ENCODE data around the gene ASTN2. TPM values are rescaled to one million over a fixed set of nuclear protein-coding genes. Genes with fewer than 3 reads are reported as not detected.

Gene ASTN2
- total RNA-seq, 4 donors from 2014 or later: 0.94 to 5.6 (median 3.7) TPM

GRCh38 chr9:116954731-116955130 is 460.1 kb downstream of the ASTN2 start:
- TF ChIP-seq CTCF (IDR thresholded peaks at IDR 0.05) (no peak), POLR2A (IDR thresholded peaks at IDR 0.05) (no peak)
- Histone ChIP-seq H3K4me3 (replicated peaks in 1 of 3) (no peak overlapping the region), H3K4me1 (no peaks in the 10 kb centered on the region), H3K27me3 (no peaks in the 10 kb centered on the region), H3K9me3 (no peaks in the 10 kb centered on the region), H3K36me3 (no peaks in the 10 kb centered on the region), H3K27ac (no peak overlapping the region)
- intact Hi-C loops (cut with DNase I): no loop called here
- 79 to 84% methylated on average over 2 of the region's 2 CpGs for WGBS, 2 donors
- no peak for DNase-seq

GRCh38 chr9:116953271-116953670 is 461.6 kb downstream of the ASTN2 start:
- Histone ChIP-seq H3K4me1 (no peaks in the 10 kb centered on the region), H3K27me3 (no peaks in the 10 kb centered on the region), H3K9me3 (no peaks in the 10 kb centered on the region), H3K4me3 (replicated peaks in 1 of 3) (no peak overlapping the region), H3K27ac (no peak overlapping the region), H3K36me3 (no peaks in the 10 kb centered on the region)
- TF ChIP-seq CTCF (IDR thresholded peaks at IDR 0.05): no peak
- 33 to 44% methylated on average over 1 of the region's 1 CpG for WGBS, 2 donors
- no peak for DNase-seq
- intact Hi-C loops (cut with DNase I): no loop called here

GRCh38 chr9:116952436-116952810 is 462.4 kb downstream of the ASTN2 start:
- TF ChIP-seq CTCF (IDR thresholded peaks at IDR 0.05) (no peak), POLR2A (IDR thresholded peaks at IDR 0.05) (no peak)
- WGBS, 2 donors: 70% methylated on average over 7 of the region's 7 CpGs
- Histone ChIP-seq H3K4me3 (replicated peaks in 1 of 3) (no peak overlapping the region), H3K4me1 (no peaks in the 10 kb centered on the region), H3K27ac (no peak overlapping the region), H3K9me3 (no peaks in the 10 kb centered on the region), H3K27me3 (no peaks in the 10 kb centered on the region), H3K36me3 (no peaks in the 10 kb centered on the region)
- no peak for DNase-seq
- intact Hi-C loops (cut with DNase I): no loop called here

GRCh38 chr9:116951588-116952435 is 463.0 kb downstream of the ASTN2 start:
- intact Hi-C loops (cut with DNase I): no loop called here
- Histone ChIP-seq H3K27ac (no peak overlapping the region), H3K4me1 (no peaks in the 10 kb centered on the region), H3K9me3 (no peaks in the 10 kb centered on the region), H3K4me3 (replicated peaks in 1 of 3) (no peak overlapping the region), H3K36me3 (no peaks in the 10 kb centered on the region), H3K27me3 (no peaks in the 10 kb centered on the region)
- no peak for DNase-seq
- TF ChIP-seq POLR2A (IDR thresholded peaks at IDR 0.05) (no peak), CTCF (IDR thresholded peaks at IDR 0.05) (no peak)
- 81 to 83% methylated on average over 3 of the region's 3 CpGs for WGBS, 2 donors

- no peak overlapping the region for H3K27ac ChIP-seq
- no peak overlapping the region for H3K4me3 ChIP-seq (replicated peaks in 1 of 3)
- TF ChIP-seq CTCF (IDR thresholded peaks at IDR 0.05) (no peak), POLR2A (IDR thresholded peaks at IDR 0.05) (no peak)
- intact Hi-C loops (cut with DNase I): no loop called here
- no peaks in the 10 kb centered on the region for H3K4me1 ChIP-seq
- no peaks in the 10 kb centered on the region for H3K9me3 ChIP-seq
- 39 to 40% methylated on average over 2 of the region's 2 CpGs for WGBS, 2 donors
- H3K36me3 ChIP-seq: no peaks in the 10 kb centered on the region
- no peaks in the 10 kb centered on the region for H3K27me3 ChIP-seq
- no peak for DNase-seq
These were observed 469.0 kb downstream of the ASTN2 start for GRCh38 chr9:116945817-116946216.

All from thyroid gland (tissue), 4 donors.